Activated CD8-positive, alpha-beta memory T cell treated with anti-CD3 and anti-CD28 coated beads, Interleukin-2, amount 50 U/mL, for 24 hours (primary cell): ENCODE measurements around the gene GLIS1.

Experiments used
- DNase-seq: peaks from one replicate; pipeline ENCODE4 v3.0.0-alpha.2; 2020; ENCODE audit errors: extremely low read depth

Gene GLIS1

GRCh38 chr1:53693773-53694717, 44.9 kb downstream of the GLIS1 start:
- DNase-seq = no peak

GRCh38 chr1:53693339-53693738, 45.6 kb downstream of the GLIS1 start:
- DNase-seq = no peak

GRCh38 chr1:53691326-53691725, 47.6 kb downstream of the GLIS1 start:
- no peak for DNase-seq

GRCh38 chr1:53690411-53690810, 48.6 kb downstream of the GLIS1 start:
- DNase-seq = no peak

- DNase-seq = no peak
These were observed 49.1 kb downstream of the GLIS1 start for GRCh38 chr1:53689736-53690326.

- DNase-seq = no peak
These were observed 49.7 kb downstream of the GLIS1 start for GRCh38 chr1:53689223-53689622.

- no peak for DNase-seq
These were observed 50.4 kb downstream of the GLIS1 start for GRCh38 chr1:53688381-53689102.

GRCh38 chr1:53687901-53688300, 51.1 kb downstream of the GLIS1 start:
- DNase-seq = no peak

GRCh38 chr1:53687426-53687825, 51.5 kb downstream of the GLIS1 start:
- no peak for DNase-seq

GRCh38 chr1:53686965-53687267, 52.0 kb downstream of the GLIS1 start:
- no peak for DNase-seq

- no peak for DNase-seq
These were observed 52.6 kb downstream of the GLIS1 start for GRCh38 chr1:53686091-53686964.

GRCh38 chr1:53685272-53686051, 53.5 kb downstream of the GLIS1 start:
- DNase-seq = no peak

GRCh38 chr1:53684741-53685140, 54.2 kb downstream of the GLIS1 start:
- no peak for DNase-seq

- DNase-seq = no peak
These were observed 54.8 kb downstream of the GLIS1 start for GRCh38 chr1:53683986-53684740.

- no peak for DNase-seq
These were observed 56.1 kb downstream of the GLIS1 start for GRCh38 chr1:53682881-53683280.

GRCh38 chr1:53681977-53682685, 56.8 kb downstream of the GLIS1 start:
- DNase-seq = no peak

GRCh38 chr1:53681351-53681976, 57.5 kb downstream of the GLIS1 start:
- no peak for DNase-seq

GRCh38 chr1:53680868-53681267, 58.1 kb downstream of the GLIS1 start:
- DNase-seq = no peak
